ENCODE results near the gene BNIP5.

BNIP5 gene, protein sequence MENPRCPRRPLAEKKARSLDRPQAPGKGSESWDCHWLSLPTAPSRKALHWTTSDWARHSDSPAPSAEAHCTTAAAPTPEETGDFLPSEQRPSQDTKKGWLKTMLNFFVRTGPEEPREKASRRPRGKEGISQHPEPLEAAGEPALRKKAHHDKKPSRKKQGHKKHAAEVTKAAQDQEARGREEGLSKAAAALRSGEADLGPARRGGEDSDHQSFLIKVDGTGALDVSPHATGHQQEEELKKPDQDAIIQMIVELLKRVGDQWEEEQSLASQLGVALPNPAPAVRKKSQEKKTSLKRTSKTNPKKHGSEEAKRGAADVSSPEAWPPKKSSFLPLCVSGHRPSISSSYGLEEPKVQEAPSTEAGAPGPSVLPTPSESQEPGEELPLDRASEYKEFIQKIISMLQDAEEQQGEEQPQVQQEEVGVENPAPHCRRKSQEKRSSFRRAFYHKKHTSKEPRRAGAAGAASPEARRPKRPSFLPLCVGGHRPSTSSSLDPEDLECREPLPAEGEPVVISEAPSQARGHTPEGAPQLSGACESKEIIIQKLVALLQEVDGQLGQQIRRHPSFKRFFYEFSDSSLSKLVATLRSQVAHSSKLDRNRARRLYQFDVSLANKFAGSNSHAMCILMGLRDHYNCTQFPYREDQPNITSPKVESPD

DNA sequence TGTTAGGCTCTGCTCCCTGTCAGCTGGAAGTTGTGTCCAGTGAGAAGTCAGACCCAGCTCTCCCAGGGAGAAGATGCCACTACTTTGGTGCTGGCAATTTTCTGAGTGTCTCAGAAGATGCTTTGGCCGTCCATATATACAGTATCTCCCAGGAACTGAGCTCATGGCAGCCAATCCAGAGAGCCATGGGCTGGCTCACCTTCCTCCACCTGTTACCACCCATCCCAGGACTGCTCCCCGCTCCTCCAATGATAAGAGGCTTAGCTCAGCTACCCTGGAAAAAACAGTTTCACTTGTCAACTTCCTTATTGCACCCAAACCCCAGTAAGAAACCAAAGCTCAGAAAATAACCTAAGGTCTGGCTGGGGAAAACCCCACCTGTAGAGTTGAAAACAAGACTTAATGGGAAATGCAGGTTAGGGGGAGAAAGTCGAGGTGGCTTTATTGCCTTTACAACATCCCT lies at the start of gene BNIP5:
TSS of gene BNIP5 (minus strand) at position 110 of the 463 bp plus-strand sequence. CDS start 6,198 bp downstream, outside the sequence.
- DNase-seq, result no peak

DNA sequence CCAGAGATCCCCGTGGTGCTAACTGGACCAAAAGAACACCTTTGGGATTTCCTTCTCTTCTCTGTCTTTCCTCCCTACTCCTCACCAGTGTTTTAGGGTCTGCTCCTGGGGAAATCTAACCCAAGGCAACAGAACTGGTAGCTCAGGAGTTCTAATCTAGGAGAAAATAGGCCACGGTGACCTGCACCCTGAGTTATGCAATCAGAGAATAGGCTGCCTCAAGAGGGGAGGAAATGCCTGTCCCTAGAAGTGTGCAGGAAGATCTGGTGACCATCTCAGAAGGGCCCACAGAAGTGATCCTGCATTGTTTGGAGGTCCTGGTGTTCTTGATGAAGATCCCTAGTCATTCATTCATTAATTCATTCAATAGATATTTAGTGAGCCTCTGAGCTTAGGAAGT lies 47.4 kb upstream of the BNIP5 start:
- DNase-seq, result no peak

DNA sequence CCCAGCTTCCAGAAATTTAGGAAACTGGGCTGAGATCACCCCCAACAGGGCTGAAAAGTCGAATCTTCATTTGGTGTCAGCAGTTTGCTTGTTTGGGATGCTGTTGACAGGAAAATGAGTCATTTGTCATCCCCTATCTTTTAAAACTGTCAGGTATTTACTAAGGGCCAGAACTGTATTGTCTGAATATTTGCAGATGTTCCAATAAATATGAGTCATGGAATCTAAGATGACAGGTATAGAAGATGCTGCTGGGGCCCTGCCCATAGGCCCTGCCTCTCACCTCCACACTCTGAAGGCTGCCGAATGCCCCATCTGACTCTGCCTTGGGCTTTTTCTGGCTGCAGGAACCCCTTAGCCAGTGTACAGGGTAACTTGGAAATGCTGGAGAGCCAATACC lies 46.9 kb upstream of the BNIP5 start:
- DNase-seq, result no peak

DNA sequence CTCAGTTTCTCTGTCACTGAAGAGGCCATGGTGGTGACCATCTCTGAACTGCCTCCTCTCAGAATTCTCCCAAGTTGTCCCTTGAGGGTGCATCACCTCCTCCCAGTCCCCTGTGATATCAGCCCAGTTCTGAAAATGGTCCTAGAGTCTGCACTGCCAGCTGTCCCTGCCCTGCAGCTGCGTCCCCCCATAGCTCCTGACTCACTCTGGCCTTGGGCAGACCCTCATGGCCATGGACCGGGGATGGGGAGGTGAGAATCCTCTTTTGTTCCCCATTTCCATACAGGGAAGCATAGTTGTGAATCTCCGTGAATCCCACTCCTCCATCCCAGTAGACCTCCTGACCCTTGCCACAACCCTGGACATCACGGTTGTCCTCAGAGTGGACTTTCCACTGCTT lies 46.3 kb upstream of the BNIP5 start:
- no peak for DNase-seq

DNA sequence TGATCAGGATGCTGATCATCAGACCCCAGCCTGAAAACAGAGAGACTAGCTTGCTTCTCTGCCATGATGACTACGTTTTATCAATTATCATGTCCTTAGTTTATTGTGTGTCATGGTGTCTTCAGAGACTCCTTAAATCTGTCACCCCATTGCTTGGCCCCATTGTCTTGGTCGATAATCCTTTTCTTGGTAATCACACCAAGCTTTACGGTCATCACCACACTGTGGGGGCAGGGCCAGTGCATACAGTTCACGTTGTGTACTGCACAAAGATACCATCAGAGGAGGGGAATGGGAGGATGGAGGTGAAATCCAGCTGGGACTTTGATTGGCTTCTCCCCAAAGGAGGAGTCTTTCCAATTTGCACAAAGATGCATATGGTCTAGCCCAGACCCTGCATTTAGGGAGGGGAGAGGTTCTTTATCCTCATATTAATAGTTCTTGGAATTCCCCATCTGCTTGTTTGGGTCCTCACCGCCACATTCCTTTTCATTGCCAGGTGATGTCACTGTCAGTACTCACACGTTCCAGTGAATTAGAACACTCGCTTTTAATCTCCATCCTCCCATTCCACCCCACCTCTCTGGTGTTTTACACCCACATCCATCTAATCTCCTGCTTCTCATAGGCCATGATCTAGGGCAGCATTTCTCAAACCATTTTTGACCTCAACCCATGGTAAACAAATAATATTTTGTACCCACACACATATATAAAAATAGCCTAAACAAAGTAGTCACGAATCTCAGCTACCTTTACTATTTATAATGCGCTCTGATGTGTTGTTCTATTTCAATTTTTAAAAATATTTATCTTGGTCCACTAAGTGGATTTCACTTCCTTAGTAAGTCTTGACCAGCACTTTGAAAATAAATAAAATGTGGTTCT lies 45.1 kb upstream of the BNIP5 start:
- DNase-seq, result no peak

GRCh38 chr6:36380166-36380565 lies 43.5 kb upstream of the BNIP5 start:
- DNase-seq, result no peak

DNA sequence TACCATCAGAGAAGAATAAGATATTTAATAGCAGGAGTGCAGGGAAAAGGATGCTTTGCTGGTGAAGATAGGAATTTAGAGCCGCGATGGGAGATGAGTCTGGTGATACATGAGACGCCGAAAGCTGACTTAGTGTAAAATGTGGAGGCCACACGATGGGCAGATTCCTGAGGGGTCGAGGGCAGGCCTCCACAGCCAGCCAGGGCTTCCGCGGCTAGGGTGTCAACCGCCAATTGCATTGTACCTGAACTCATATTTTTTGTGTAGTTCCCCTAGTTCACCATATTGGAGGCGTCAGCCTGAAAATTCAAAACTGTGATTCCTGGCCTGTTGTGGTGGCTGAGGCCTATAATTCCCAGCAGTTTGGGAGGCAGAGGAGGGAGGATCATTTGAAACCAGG lies 42.2 kb upstream of the BNIP5 start:
- no peak for DNase-seq

DNA sequence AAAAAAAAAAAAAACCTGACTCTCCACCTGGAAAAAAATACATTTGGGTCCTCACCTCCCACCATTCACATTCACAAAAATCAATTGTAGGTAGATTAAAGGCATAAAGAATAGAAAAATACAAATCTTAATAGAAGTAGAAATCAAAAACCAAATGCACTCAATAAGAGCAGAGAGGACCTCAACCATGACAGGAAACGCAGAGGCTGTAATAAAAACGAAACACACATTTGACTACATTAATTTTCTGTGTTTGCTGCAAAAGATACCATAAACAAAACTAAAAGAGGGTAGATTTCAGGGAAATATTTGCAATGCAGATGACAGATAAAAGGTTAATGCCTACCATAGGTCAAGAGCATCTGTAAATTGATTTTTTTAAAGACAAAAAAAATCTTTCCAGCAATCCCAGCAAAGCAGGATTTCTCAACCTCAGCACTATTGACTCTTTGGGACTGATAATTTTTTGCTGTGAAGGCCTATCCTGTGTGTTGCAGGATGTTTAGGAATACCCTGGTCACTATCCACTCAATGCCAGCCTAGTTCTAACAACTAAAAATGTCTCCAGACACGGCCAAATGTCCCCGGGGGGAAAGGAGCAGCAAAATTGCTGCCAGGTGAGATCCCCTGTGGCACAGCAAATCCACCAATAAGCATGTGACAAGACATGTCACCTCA lies 41.7 kb upstream of the BNIP5 start:
- DNase-seq, result no peak

GRCh38 chr6:36377594-36377993 lies 40.9 kb upstream of the BNIP5 start:
- no peak for DNase-seq

GRCh38 chr6:36376742-36377141 lies 40.1 kb upstream of the BNIP5 start:
- DNase-seq, result no peak

GRCh38 chr6:36376183-36376582 lies 39.5 kb upstream of the BNIP5 start:
- DNase-seq, result no peak

GRCh38 chr6:36375644-36376155 lies 39.0 kb upstream of the BNIP5 start:
- DNase-seq, result no peak

GRCh38 chr6:36374972-36375371 lies 38.3 kb upstream of the BNIP5 start:
- DNase-seq, result no peak

DNA sequence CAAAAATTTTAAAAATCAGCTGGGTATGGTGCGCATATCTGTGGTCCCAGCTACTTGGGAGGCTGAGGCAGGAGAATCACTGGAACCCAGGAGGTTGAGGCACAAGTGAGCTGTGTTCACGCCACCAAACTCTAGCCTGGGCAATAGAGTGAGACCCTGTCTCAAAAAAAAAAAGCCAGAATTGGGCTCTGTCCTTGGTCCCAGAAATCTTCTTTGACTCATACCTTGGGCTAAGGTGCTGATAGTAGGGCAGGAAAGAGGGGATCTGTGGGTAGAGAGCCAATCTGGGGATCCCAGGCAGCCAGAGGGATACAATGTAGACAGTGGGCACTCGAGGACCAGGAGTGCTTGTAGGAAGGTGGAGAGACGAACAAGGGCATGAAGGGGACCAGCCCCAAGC lies 37.5 kb upstream of the BNIP5 start:
- DNase-seq, result no peak

- no peak for DNase-seq
Measured at GRCh38 chr6:36373368-36374019, 36.8 kb upstream of the BNIP5 start.

DNA sequence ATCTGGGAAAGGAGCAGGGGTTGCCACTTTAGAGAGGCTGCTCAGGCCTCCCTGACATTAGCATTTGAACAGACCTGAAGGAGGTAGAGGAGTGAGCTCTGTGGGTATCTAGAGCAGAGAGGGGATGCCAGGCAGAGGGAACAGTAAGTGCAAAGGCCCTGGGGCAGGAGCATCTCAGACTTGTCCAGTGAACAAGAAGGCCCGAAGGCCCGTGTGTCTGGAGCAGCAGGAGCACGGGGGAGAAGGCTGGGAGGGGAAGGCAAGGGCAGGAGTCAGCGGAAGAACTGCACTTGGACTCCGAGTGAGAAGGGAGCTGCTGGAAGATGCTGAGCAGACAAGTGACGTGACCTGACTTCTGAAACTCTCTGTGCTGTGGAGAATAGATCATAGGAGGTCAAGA lies 35.4 kb upstream of the BNIP5 start:
- no peak for DNase-seq

DNA sequence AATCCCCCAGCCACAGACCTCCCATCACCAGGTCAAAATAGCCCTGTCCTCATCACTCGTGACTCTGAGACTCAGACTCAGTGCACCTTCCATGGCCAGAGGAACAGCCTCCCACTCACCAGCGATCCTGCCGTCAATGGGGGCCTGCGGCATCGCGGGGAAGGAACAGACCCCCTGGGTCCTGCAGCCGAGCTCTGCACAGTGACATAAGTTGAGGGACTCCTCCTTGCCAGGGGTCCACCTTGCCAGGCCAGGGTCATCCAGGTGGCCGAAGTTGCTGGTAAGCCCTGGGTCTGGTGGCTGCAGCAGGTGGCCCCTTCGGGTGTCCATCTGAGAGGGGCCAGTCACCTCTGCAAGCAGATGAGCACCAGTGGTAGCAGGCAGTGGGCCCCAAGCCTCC lies 34.5 kb upstream of the BNIP5 start:
- no peak for DNase-seq

DNA sequence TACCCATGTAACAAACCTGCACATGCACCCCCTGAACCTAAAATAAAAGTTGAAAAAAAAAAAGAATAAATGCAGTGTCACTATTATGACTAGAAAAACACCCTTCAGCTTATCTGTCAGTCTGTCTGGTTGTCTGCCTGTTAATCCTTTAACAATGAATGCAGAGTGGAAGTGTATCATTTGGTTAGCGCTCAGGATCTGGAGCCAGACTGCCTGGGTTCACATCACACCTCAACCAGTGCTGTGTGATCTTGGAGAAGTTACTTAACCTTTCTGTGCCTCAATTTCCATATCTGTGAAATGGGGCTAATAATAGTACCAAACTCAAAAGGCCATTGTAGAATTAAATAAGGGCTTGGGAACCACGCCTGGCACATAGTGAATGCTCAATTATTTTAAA lies 34.0 kb upstream of the BNIP5 start:
- DNase-seq, result no peak

DNA sequence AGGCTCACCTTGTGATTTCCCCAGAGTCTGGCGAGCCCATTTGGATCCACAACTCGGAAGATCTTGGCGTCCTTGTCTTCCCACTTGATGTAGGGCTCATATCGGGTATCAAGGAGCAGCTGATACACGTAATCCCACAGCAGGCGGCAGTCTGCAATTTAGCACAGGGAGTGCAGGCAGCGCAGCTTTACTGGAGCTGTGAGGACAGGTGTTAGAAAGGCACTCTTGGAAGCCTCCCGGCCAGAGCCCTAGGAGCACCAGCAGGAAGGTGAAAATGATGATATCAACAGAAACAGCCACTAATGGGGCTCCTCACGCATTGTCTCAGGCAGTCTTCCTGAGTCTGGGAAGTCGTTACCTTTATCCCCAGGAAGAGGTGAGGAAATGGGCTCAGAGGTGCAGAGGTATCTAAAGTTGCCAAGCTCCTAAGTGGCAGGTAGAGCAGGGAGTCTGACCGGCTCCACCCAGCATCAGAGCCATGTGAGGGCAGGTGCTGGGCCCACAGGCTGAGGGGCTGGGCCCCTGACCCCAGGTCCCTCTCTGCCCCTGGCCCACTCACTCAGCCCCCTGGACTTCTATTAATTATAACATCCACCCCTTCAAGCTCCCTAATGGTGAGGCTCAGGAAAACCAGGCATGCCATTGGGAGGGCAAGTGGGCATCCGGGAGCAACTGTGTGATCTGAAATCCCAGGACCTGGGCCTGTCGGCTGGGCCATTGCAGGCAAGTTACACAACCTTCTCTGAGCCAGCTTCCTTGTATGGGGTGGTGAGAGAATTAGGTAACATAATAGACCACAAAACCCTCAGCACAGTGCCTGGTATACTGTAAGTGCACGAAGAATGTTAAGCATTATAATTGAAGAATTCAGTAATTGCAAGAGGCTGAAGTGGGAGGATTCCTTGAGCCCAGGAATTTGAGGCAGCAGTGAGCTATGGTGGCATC lies 32.5 kb upstream of the BNIP5 start:
- DNase-seq, result no peak

DNA sequence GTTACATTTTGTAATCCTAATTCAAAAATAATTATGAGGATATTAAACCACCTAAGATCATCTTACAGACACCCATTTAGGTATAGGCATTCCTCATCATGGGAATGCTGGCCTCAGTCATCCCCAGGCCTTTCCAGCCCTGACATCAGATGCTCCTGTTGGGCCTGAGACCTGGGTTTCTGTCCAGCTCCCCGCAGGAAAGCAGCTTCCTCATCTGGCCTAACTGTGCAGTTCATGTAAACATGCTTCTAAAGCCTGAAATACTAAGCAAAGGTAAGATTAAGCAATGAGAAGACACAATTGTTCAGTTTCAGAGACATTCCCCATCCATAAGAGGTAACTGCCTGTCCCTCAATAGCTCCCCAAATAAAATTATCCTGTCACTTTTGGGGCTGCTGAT lies 31.7 kb upstream of the BNIP5 start:
- DNase-seq, result no peak

DNA sequence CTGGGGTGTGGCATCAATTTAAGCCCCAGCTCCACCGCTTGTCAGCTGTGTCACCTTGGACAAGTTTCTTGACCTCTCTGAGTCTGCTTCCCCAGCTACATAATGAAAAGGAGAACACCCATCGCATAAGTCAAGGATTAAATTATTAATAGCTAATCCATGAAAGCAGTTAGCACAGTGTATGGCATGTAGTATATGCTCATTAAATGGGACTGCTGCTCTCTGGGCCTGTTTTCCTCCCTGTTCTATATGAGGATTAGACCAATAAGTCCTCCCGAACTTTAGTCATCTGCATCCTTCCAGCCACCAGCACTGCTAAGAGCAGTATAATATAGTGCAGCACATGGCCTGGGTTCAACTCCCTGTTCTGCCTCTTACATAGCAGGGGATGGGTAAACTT lies 31.1 kb upstream of the BNIP5 start:
- no peak for DNase-seq
